GM10266 (cell line): Measurements from ENCODE around the gene MTHFD2L.

Experiments used
- DNase-seq: peaks from one replicate; pipeline ENCODE4 v3.0.0; 2012; ENCODE audit errors: extremely low spot score
- TF ChIP-seq, protein P1 (sequence below): IDR thresholded peaks from 2 replicates; pipeline ENCODE4 v1.5.1; 2012; ENCODE audit warnings: mild to moderate bottlenecking, low read depth; ENCODE audit not compliant: control insufficient read depth, insufficient read depth; ENCODE audit errors: missing control alignments

MTHFD2L gene

GRCh38 chr4:74291471-74291870, 133.6 kb downstream of the MTHFD2L start:
- no peak for DNase-seq
- TF ChIP-seq, protein P1, sequence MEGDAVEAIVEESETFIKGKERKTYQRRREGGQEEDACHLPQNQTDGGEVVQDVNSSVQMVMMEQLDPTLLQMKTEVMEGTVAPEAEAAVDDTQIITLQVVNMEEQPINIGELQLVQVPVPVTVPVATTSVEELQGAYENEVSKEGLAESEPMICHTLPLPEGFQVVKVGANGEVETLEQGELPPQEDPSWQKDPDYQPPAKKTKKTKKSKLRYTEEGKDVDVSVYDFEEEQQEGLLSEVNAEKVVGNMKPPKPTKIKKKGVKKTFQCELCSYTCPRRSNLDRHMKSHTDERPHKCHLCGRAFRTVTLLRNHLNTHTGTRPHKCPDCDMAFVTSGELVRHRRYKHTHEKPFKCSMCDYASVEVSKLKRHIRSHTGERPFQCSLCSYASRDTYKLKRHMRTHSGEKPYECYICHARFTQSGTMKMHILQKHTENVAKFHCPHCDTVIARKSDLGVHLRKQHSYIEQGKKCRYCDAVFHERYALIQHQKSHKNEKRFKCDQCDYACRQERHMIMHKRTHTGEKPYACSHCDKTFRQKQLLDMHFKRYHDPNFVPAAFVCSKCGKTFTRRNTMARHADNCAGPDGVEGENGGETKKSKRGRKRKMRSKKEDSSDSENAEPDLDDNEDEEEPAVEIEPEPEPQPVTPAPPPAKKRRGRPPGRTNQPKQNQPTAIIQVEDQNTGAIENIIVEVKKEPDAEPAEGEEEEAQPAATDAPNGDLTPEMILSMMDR: no peak

- TF ChIP-seq, protein P1: no peak
- no peak for DNase-seq
These were observed 134.4 kb downstream of the MTHFD2L start for GRCh38 chr4:74292111-74292870.

GRCh38 chr4:74293558-74293957, 135.6 kb downstream of the MTHFD2L start:
- no peak for DNase-seq
- TF ChIP-seq, protein P1: no peak

DNA sequence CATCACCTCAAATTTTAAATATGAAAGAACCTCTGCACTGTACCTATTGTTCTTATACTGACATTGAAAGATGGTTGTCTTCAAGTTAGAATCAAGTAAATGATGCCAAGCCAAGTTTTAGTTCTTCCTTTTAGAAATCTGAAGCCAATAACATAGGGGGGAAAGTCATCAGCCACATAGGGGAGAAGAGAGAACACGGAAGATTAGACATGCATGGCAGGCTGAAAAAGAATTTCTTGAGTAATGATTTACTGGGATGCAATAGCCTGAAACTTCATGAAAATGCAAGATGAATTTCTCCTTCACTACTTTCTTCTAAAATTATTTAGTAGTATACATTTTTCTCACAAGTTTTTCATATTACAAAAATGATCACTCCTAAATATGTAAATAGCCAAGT, 136.8 kb downstream of the MTHFD2L start:
- TF ChIP-seq, protein P1: no peak

GRCh38 chr4:74297539-74297938, 139.6 kb downstream of the MTHFD2L start:
- DNase-seq: no peak
- TF ChIP-seq, protein P1: no peak

More for the DNA sequence above, 136.8 kb downstream of the MTHFD2L start:
- DNase-seq: no peak

GRCh38 chr4:74304095-74304625, 146.2 kb downstream of the MTHFD2L start:
- TF ChIP-seq, protein P1: no peak
- DNase-seq: no peak

DNA sequence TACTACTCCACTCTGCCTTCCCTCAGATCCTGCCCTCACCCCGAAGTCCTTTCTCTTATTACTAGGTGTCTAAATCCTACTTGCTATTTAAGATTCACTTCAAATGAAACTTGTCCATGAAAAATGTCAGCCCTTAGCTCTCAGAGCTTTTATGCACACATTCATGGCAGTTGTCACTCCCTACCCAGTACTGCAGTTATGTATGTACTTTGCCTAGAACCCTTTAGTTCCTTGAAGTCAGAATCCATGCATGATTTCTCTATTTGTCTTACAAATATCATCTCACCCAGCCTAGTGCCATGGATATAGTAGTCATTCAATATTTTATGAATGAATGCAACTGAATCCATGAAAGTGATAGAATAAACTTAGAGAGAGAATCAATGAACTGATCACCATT, 147.1 kb downstream of the MTHFD2L start:
- TF ChIP-seq, protein P1: no peak
- no peak for DNase-seq
